NOMO-1 treated with dmso at 0.1 percent for 144 hours (cell line): Measurements from ENCODE around the gene SCN8A.
A peak's percentile ranks its signal among the peaks of the same experiment; 100 is the strongest.

ENCODE experiments used
- DNase-seq: peaks from one replicate; lab custom pipeline; 2025; ENCODE audit not compliant: unreplicated experiment; lab: John Stamatoyannopoulos, UW

Gene SCN8A

GRCh38 chr12:51811203-51812202, 220.5 kb downstream of the SCN8A start:
- no peak for DNase-seq

DNA sequence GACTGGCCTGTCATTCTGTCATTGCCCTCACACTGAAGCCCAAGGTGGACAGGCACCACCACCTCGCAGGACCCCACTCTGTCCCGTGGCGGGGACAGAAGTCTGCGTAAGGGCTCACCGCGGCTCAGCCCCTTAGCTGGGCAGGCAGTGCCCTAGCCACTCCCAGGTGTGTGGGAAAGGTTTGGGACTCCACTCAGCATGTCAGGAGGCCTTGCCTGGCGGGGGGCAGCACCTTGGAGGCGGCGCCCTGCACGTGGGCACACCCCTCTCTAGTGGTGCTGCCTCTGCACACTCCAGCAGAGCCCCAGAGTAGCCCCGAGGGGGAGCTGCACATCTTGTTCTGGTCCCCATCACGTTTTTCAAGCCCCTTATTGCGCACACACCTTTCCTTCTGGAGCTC, 221.8 kb downstream of the SCN8A start:
- no peak for DNase-seq

GRCh38 chr12:51813931-51814310, 222.9 kb downstream of the SCN8A start:
- no peak for DNase-seq

- peak; percentile 75 for DNase-seq
Observed at GRCh38 chr12:51814311-51815088, 223.5 kb downstream of the SCN8A start.

GRCh38 chr12:51815571-51815970, 224.5 kb downstream of the SCN8A start:
- DNase-seq, result no peak

DNA sequence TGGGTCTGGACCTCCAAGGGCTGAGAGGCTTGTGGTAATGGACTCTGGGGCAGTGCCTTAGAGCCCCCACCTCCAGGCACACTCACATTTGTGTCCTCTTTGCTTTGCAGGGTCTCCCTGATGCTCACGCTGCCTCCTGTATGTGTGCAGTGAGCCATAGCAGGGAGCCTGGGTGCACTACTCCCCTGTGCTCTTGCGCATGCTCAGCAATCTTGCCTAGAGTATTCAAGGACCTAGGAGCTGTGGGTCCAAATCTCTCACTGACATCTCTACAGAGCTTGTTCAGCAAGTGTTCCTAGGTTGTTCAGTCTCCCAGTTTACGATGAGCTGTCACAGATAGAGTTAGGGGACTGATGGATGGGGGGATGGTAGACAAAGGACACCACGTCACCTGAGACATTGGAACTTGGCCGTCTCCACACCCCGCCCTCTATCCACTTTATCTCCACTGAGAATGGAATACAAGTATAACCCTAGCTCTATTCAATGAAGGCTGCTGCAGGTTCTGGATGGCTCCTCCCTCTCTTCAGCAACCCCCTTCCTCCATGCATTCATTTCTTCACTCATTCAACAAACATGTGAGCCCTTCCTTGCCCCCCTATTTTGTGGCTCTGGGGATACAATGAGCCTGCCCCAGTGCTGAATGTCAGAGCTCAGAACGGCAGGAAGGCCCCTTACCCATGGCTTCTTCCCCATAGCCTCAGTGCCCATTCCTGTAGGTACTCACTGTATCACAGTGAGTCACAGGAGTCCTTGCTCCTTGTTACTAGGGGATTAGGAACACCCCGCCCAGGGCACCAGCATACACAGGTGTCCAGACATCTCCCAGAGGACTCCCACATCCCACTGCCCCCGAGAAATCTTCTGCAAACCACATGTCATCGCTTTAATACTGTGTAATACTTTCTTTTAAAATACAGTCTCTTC, 226.3 kb downstream of the SCN8A start:
- no peak for DNase-seq

DNA sequence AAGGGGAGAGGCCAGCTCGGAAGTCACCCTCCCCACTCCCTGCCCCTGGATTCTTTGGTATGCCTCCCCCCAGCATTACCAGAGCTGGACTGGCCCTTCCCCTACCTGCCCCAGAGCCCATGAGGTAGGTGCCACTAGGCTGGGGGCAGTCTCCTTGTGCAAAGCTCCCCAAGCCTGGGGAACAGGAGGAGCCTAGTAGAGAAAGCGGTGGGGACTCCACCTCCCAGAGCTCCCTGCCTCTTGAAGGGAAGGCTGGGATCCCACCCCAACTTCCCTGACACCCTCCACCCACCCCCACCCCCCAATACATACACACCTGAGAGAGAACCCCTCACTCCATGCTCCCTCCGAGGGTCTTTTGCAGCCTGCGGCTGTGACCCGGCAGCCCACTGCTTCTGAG, 227.1 kb downstream of the SCN8A start:
- DNase-seq, result no peak

DNA sequence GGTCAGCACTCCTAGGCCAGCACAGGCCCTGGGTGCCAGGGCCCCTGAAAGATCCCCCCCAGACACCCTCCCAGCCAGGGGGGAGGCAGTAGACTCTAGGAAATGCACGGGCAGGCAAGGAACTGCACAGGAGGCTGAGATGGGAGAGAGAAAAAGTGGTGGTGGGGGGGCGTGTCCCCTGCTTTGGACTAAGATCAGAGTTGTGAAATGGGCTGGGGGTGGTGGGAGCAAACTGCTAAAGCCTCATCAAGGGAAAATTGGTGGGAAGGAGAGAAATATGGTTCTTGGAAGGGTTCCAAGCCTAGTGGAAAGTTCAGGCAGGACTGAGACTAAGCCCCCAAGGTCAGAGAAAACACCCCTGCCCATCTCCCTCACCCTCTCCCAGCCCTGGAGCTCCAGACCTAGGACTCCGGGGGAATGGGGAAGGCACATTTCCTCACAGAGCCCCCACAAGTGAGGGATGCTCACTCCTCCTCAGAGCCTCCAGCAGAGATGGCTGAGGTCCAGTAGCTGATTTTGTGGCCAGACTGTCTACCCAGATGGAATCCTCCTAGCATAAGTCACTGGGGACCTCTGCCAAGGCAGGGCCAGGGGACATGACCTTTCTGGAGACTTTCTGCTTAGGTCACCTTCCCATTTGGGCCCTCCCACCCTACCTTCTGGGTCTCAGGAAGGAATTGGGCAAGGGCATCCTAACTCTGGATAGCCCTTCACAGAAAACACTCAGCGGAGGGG, 227.7 kb downstream of the SCN8A start:
- DNase-seq, result no peak

DNA sequence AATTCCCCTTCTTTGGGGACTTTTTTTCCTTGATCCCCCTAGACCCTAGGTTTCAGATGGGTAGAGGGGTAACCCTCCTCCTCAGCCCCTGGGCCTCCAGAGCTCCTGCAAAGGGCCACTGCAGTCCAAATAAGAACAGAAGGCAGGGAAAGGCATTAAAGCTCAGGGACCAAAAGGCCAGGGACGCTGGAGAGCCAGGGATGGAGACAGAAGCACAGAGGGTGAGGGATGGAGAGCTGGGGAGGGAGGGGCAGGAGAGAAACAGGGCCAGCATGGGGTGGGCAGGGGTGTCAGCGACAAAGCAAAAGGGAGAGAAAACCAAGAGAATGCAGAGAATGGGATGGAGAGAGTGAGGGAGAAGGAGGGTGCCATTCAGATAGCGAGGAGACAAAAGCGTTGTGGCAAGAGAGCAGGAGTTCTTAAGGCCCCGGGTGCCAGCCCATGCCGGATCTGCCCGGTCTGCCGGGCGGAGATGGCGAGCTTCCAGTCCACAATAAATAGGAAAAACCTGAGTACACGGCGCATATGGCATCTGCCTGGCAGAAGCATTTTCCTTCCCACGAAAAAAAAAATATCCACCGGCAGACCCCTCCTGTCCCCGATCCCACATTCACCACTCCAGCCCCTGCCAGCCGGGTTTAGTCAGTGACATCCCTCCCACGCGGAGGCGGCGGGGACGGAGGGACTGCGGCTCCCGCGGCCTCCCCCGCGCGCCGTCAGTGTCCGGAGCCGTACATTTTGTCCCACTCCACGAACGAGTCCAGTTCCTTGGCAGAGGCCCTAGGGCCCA, 228.9 kb downstream of the SCN8A start:
- no peak for DNase-seq

DNA sequence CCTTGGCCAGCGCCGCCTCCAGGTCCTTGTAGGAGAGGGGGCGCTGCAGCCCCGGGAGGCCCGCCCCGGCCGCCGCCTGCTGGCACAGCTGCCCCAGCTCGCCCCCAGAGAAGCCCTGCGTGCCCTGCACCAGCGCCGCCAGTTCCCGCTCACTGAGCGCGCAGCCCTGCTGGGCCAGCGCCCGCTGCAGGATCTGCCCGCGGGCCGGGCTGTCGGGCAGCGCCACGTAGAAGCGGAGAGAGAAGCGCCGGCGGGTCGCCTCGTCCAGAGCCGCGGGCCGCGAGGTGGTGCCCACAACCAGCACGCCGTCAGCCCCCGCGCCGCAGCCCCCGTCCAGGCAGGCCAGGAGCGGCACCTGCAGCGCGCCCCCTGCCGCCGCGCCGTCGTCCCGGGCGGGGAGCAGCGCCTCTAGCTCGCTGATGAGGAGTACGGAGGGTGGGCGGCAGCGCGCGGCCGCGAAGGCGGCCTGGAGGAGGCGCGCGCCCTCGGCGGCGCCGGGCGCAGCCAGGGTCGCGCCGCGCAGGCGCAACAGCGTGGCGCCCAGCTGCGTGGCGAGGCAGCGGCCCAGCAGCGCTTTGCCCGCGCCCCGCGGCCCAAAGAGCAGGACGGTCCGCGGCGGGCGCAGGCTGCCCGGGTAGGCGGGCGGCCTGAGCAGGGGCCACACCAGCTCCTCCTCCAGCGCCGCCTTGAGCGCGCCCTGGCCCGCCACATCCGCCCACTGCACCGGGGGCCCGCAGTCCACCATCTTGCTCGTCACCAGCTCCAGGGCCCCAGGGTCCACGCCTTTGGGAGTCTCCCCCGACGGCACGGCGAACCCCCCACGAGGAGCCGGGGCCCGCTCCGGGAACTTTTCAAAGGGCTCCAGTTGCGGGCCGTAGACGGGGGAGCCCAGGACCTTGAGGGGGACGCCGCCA, 229.8 kb downstream of the SCN8A start:
- DNase-seq, result peak; percentile 78

DNA sequence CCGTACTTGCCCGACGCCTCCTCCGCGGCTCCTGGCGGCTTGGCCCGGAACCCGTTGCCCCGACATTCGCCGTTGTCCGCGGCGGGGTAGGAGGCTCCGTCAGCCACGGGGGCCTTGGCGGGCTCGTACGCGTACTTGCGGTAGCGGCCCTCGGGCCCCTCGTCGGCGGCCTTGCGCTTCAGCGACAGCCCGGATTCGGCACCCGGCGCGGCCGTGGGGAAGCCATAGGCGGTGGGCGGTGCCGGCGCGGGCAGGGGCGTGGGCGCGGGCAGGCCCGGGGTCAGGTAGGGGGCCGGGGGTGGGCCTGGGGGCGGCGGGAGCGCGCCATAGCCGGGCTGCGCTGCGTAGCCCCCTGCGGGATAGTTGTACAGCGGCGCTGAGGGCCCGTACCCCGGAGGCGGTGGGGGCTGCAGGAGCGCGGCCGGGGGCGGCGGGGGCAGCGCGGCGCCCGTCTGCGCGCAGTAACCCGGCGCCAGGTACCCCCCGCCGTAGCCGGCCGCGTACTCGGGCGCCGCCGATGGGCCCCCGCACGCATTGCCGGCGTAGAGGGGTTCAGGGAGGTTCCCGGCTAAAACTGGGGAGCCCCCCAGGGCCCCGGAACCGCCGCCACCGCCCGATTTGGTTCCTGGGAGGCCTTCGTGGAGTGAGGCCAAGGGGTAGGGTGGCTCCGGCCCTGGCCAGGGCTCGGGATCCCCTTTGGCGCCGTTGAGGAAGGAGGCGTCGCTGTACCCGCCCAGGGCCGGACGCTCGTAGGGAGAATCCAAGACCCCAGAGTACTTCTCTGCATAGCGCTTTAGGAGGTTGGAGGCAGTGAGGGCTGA, 230.6 kb downstream of the SCN8A start:
- DNase-seq, result no peak

- no peak for DNase-seq
Observed at GRCh38 chr12:51822261-51822616, 231.2 kb downstream of the SCN8A start.

DNA sequence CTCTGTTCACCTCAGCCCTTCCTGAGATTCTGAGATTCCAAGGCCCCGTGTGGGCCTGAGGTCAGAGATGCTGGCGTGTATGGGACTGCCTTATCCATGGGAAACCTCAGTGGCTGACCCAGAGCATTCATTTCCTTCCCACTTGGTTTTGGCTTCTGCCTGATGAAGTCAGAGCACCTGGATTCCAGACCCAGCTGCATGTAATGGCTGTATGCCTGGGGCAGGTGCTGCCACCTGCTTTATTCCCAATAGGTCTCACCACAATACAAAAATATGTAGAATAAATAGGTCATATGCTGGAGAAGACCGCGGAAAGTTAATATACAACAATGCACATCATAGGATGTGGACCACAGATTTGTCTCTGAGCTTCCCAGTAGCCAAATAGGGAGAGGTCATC, 231.9 kb downstream of the SCN8A start:
- no peak for DNase-seq

DNA sequence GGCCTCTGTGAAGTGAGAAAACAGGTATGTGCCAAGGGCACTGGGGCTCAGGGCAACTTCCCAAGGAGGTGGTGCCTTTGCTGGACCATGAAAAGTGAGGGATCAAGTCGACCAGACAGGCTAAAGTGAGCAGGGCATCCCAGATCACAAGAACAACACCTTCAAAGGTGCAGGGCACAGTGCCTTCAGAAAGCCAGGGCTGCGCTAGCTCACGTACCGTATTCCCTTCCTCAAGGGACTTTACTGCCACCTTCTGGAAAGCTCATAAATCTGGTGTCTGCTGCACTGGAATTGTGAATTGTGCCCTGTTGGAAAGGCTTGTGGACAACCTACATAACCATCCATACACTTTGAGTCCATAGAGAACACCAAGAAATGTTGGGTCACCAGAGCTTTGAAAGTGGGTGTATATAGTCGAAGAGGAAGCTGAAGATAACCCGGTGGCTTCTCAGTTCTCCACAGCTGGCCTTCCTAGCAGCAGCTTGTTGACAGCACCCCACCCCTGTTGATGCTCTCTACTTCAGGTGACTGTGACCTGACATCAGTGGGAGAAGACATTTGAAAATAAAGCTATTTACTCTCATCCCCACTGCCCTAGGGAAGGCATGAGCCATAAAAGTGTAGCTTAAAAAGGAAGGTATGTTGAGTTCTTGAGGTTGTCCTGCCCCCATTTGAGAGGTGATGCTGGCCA, 233.0 kb downstream of the SCN8A start:
- no peak for DNase-seq

DNA sequence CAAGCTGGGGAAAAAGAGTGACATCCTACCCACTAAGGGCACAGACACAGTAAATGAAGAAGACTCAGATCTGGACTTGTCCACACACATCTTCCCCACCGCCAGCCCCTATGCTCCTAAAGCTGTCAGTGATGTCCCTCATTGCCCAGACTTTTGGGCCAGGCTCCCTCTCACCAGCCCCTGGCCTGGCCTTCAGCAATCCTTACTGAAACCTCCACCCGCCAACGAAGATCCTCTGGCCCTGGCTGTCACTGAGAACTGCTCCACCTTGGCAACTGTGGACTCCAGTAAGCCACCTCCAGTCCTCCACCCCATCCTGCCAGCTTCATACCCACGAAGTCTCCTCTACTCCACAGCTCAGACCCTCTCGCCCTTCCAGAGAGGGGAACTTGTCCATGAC, 234.2 kb downstream of the SCN8A start:
- DNase-seq, result no peak

DNA sequence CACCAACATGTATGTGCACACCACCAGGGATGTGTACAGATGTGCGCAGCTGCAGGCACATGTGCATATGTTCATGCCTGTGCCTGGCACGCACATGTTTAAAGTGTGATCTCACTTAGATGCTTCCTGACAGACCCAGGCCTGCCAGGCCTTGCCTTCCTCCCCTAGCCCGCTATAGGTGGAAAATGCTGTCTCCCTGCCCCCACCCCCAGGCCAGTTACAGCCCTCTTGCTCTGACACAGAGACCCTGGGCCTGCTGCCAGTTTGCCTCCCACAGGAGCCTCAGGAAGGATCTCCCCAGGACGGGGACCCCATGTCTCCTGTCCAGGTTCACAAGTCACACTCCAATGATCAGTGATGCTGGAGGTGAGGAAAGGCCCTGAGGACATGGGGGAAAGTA, 235.8 kb downstream of the SCN8A start:
- no peak for DNase-seq
